GM18507 (cell line): ENCODE measurements around the gene NRGN.

Source experiments
- DNase-seq: peaks from one replicate; pipeline ENCODE4 v3.0.0; 2011; ENCODE audit warnings: low read depth; ENCODE audit not compliant: insufficient read length; ENCODE audit errors: extremely low spot score
- FAIRE-seq: peaks from 2 replicates; lab custom pipeline; 2011; peaks lifted over from hg19 to GRCh38; lab: Jason Lieb, UNC

The NRGN gene

DNA sequence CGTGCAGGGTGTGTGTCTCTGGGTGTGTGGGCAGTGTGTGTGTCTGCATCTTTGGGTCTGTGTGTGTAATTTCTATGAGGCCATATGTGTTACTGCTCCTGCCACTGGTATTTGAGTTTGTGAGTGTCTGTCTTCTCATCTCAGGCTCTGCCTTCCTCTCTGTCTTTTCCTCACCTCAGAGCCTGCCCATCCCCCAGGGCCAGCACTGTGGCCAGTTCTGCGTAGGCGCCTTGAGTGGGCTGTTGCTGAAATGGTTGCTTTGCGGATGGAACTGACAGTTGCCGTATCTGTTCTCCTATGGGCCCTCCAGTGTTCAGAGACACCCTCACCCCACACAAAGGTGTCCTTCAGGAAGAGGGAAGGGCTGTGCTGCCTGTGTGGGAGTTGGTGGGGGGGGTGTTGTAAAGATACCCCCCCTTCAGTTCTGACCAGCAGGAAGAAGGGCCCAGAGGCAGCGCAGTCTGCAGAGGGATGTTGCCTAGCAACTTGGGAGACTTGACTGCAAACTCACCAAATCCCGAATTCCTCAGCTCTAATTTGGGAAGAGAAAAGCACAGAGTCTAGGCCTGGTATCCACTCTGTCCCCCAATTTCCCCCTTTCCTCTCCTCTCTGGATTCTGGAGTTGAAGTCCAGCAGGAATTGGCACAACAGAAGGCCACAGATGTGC is 2.0 kb upstream of the NRGN start:
- FAIRE-seq (no peak), DNase-seq (no peak)

DNA sequence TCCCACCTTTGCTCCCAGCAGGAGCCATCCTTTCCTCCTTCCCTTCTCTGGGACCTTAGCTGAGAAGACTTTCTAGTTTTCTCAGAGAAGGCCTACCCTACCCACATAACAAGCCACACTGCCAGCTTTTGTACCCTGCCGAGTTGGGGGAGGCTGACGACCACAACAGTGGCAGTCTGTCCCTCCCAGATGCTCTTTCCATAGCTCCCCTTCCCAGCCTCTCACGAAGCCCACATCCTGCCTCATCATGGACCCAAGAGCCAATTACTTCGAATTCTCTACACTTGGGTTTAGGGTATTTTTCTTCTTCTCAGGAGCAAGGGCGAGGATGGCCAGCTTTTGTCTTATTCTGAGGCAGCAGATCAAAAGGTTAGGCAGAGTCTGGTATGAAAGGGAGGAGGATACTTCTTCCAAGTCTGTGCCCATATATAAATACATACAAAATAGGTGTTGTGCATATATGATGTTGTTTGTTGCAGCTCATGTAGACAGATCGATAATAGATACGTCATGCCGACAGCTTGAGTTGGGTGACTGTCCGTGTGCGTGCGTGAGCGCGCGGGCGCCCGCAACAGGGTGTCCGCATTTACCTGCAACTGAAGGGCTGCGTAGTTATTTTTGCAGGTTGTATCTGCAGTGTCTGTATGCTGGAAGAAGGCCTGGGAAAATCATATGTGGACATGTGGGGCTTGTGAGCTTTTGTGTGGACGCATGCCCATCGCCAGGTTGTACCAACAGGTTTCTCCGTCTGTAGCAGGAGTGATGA is 846 bp upstream of the NRGN start:
- FAIRE-seq (no peak), DNase-seq (no peak)

DNA sequence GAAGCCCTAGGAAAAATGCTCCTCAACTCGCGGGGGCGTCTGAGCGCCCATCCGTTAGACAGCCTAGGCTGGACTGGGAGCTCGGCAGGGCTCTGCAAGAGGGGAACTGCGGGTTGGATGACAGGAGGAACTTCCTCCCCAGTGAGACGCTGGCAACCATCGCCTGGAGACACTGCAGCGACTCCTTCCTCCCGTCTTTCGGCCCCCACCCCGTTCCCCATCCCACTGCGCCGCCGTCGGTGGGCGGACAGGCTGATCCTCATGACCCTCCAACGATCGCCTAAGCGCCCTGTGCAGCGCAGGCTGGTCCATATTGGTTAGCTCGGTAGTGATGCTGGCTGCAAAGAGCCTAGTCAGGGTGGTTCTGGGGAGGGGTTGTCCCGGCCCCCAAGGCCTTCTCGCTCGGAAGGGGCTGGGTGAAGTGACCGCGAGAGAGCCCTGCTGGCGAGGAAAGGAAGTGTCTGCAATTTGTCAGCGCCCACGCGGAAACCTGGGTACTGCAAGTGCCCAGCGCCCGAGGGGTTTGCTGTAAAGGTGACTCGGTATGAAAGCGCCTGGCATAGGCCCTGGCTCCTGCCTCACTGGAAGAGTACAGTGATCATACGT is 638 bp downstream of the NRGN start:
- DNase-seq (no peak), FAIRE-seq (peak; percentile 58)

DNA sequence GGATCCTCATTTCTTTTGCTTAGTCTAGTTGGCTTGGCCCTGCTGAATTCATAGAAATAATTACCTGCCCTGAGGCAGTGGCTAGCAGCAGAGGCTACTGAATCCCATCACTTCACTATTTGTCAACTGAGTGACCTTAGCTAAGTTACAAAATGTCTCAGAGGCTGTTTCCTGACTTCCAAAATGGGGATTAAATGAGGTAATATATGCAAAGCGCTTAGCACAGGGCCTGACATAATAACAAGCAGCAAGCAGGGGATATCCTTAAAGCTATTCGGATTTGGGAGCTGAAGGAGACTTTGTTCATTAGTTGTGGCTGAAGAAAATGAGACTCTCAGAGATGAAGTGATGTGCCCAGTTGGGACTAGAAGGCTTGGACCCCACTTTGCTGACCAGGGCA is 2.8 kb downstream of the NRGN start:
- no peak for FAIRE-seq
- no peak for DNase-seq

DNA sequence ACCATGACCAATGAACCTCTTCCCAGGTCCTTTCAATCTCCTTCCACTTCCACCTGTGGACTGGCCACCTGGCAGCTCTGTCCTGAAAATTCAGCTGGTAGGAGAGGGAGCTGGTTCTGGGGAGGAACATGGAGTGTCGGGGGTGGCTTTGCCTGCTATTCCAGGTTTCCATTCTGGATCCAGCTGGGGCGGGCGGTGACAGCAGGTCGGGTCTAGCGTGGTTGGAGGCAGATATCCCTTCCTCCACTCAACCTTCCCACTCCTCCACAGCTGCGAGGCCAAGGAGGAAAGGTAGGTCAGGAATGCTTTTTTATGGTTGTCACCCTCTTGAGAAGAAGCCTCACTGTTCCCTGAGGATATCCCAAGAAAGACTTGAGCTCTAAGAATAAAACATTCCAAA is 3.3 kb downstream of the NRGN start:
- DNase-seq (no peak), FAIRE-seq (no peak)

DNA sequence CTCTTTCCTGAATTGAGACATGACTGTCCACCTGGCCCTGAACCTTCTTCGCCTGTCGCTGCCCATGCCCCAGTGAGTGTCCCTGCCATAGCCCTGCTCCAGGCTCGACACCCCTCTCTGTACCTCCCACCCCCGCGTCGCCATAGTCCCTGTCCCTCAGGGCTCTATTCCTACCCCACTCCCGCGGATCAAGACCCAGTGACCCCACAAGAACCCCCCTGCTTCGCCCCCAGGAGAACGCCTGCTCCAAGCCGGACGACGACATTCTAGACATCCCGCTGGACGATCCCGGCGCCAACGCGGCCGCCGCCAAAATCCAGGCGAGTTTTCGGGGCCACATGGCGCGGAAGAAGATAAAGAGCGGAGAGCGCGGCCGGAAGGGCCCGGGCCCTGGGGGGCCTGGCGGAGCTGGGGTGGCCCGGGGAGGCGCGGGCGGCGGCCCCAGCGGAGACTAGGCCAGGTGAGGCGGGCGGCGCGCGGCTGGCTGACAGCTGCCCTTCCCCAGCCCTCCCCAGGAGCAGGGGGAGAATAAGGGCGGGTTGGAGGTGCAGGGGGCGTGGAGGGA is 5.6 kb downstream of the NRGN start:
- no peak for DNase-seq
- no peak for FAIRE-seq

DNA sequence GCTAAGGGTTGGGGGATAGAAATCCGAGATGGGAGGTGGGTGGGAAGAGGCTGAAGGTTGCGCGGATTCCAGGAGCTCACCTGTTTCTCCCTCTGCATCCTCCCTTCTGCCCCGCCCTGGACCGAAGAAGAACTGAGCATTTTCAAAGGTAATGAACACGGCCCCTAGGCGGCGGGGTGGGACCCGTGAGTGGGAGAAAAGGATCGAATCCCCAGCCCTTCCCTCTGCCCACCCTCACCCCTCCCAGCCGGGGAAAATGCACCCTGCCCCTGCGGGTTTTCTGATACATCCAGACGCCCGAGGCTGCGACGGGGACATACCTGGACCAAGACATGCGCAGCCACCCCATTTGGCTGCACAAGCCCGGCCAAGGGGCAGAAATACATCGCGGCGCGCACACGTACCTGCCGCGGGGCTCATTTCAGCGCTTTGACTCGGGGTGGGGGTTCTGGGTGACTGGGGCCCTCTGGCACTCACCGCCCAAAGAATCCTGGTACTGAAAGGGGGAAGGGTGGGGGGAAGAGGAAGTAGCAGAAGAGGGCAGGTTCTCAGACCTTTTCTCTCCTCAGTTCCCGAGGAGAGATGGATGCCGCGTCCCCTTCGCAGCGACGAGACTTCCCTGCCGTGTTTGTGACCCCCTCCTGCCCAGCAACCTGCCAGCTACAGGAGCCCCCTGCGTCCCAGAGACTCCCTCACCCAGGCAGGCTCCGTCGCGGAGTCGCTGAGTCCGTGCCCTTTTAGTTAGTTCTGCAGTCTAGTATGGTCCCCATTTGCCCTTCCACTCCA is 6.3 kb downstream of the NRGN start:
- FAIRE-seq: peak; percentile 41

DNA sequence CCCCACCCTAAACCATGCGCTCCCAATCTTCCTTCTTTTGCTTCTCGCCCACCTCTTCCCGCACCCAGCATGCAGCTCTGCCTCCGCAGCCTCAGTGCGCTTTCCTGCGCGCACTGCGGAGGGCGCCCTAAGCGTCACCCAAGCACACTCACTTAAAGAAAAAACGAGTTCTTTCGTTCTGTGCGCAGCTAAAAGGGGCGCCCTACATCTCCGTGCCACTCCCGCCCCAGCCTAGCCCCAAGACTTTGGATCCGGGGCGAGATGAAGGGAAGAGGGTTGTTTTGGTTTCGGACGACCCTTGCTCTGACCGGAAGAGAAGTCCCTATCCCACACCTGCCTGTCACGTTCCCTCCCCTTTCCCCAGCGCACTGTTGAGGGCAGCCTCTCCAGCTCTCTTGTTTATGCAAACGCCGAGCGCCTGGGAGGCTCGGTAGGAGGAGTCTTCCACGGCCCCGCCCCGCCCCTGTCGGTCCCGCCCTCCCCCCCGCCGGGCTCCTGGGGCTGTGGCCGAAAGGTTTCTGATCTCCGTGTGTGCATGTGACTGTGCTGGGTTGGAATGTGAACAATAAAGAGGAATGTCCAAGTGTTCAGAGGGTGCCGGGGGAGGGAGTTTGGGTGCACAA is 7.0 kb downstream of the NRGN start:
- DNase-seq (peak; percentile 86), FAIRE-seq (peak; percentile 92)

More for the DNA sequence above, 6.3 kb downstream of the NRGN start:
- DNase-seq: no peak

DNA sequence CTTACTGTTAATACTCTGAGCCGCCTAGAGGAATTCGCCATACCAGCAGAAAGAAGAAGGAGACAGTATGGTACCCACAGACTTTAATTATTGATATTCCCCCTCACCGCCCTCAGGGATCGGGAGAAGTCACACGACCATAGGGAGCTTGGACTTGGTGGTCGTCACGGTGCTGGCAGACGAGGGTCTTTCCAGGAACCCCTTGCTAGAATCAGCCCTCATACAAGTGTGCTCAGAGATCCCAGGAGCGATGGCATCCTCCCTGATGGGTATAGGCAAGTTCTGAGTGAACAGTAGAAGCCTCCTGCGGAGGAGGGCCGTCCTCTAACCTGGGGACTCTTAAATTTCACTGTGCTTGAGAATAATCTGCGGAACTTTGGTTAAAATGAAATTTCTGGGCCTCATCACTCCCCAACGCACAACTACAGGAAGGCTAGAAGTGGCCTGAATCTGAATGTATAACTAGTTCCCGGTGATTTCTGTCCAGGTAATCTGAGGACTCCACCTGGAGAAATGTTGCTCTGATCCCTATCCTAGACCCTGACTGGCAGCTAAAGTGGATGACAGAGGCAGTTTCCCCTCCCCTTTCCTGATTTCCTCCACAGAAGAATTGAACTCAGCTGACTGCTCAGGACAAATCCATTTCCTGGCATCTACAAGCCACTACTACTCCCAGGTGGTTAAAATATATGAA is 7.8 kb downstream of the NRGN start:
- FAIRE-seq (no peak), DNase-seq (no peak)

DNA sequence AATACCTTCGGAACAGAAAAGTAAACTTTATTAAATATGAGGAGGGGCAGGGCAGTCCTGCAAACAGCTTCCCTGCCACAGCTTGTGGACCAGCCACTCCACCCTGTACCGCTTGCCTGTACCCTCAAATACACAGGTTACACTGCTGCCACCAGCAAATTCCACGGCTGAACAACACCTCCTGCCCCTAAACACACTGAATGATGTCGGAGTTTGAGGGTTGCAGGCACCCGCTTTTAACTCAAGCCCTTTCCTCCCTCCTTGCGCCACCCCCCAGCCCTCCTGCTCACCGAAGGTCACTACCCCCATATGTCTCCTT is 8.3 kb downstream of the NRGN start:
- DNase-seq (no peak), FAIRE-seq (no peak)

DNA sequence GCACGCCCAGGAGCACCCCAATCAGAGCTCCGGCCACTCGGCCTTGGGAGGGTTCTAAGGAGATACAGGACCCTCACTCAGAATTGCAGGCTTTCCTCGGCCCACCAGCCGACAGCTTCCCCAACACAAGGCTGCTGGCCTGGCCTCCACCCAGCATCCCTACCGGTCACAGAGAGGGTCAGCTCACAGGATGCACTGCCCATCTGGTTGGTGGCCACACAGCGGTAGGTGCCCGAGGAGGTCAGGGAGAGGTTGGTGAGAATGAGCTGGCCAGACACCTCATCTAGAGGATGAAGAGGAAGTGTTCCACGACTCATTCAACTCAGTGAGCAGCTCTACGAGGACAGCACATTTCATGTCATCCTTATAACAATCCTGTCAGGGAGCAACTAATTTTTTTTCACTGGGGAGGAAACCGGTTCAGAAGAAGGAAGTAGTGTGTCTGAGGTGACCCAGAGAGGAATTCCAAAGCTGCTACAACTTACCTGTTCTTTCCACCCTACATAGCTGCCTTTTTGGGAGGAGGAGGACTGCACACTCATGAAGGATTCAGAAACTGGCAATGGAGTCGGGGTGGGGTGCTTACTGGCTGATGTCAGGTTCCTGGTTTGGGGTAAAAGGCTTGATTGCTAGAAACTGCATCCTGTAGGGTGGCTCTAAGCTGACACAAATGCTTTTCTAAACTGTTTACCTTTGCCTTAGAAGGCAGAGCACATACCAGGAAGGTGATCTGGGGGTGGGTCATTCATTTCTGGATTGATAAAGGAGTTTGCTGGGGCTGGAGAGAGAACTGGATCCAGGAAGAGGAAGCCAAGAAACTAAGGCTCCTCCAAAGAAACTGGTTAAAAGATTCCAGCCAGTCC is 9.0 kb downstream of the NRGN start:
- FAIRE-seq (no peak), DNase-seq (no peak)

DNA sequence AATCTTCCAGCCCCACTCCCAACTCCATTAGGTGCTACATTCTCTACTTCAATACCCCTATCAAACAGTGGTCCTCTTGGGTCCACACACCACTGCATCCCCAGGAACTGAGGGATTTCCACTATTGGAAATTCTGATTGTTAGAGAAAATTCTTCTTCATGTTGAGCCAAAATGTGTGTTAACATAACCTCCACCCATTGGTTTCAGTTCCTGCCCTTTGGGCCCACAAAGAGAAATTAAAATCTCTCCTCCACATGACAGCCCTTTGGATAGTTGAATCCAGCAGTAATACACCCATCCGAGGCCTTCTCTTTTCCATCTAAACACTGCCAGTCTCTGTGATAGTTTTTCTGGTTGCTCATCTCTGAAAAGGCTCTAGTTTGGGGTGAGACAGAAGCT is 10.2 kb downstream of the NRGN start:
- DNase-seq (no peak), FAIRE-seq (peak; percentile 29)

DNA sequence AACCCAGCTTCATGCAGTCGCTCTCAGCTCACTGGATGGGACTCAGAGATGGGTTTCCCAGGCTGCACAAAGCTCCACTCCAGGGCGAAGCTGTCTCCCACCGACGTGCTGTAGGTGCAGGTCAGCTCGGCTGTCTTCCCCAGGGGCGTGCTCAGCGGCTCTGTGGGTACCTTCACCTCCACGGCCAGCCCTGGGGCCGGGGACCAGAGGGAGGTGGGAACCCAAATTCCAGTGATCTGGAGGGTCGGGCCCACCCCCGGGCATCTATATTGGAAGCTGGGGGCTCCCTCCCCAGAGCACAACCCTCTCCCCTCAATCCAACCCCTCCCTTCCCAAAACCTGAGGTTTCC is 11.6 kb downstream of the NRGN start:
- DNase-seq (no peak), FAIRE-seq (no peak)

DNA sequence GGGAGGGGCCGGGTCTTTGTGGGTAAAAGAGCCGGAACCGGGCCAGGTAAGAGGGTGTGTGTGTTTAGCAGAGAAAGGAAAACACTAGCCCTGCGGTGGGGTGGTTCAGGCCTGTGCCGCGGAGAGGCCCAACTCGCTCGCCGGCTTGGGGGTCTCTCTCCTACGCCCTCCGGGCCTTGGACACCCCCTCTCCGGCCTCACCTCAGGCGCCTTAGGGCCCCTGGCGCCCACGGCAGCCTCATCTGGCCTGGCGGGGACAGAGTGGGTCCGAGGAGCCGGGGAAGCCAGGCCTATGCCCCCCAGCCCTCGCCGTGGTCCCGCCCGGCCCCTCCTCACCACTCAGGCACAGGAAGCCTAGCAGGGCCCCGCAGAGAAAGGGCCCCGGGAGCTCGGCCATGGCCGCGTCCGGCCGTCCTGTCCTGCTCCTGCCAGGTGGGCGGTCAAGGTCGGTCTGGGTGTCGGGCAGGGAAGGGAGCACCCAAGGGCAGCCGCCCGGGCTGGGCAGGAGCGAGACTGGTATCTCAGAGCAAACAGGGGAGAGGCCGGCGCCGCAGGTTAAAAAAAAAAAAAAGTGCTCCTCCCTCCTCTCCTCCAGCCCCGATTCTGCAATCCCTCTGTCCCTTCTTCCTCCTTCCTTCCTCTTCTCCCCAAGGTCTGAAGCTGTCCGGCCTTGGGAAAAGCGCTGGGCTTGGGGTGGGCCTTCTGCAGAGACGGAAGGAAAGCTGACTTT is 12.2 kb downstream of the NRGN start, which contains the start of gene VSIG2:
Gene VSIG2 (minus strand): TSS at position 515 of the 730 bp plus-strand sequence. CDS start 118 bp downstream, at position 397.
- no peak for DNase-seq
- no peak for FAIRE-seq

DNA sequence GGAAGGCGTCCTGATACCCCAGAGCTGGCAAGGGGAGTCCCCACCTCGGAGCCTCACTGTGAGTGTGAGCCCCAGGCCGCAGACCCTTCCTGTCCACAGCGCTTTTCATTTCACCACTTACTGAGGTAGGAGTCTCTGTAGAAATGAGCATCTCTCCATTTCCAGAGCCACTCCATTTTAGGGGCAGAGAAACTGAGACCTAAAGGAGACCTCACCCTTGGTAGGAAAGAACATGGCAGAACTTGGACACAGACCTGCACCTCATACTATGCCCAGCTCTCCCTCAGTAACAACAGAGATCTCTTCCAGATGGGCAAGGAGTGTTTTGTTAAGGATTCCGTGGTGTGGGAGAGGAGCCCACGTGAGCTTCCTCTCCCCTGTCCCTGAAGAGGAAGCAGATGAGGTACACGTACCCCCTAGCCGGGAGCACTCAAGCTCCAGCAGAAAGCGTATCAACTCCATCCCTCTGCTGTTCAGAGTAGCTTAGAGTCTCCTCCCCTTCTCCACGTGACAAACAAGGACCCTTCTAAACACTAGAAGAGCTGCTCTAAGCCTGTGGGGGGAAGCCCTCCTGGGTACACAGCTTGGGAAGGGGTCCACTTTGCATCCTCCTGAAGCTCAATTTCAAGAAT is 12.8 kb downstream of the NRGN start:
- no peak for FAIRE-seq
- no peak for DNase-seq

DNA sequence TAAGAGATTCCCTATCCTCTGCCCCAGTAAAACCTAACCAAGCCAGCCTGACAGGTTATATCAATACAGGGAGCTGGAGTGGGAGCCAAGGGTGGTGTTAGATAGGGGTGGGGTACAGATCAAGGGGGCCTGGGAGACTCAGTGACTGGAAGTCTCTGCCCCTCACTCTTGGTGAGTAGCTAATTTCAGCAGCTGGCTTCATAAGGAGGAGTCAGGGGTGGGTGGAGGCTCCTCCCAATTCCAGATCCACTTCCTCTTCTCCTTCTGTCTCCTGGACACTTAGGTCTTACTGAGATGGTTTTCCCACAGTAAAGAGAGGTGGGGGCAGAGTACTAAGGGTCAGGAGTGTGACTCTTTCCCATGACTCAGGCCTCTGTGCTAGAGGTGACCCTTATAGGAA is 13.5 kb downstream of the NRGN start:
- no peak for FAIRE-seq
- DNase-seq: no peak

DNA sequence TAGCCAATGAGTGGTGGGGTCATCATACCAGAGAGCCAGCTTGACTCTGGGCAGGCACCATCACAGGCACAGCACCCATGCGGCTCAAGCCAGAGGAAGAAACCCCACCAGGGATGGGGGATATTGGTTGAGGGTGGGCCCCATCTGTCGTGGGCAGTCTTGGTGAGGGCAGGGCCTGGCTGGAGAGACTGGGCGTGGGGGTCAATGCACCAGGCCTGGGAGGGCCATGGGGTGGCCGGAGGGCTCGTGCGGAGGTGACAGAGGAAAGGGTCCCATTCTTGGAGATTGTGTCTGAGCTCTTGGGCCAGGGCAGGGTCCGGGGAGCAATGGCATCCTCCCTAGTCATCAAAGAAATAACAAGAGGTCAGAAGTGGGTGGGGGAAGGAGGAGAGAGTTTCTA is 13.9 kb downstream of the NRGN start:
- DNase-seq (no peak), FAIRE-seq (no peak)
